C1 segment of cervical spinal cord (tissue), 14 donors: ENCODE measurements around the gene PCDHGC4.

Source experiments
- DNase-seq, 14 donors: peaks; one replicate each; lab custom pipeline; 2025; lab: John Stamatoyannopoulos, UW

PCDHGC4 gene

DNA sequence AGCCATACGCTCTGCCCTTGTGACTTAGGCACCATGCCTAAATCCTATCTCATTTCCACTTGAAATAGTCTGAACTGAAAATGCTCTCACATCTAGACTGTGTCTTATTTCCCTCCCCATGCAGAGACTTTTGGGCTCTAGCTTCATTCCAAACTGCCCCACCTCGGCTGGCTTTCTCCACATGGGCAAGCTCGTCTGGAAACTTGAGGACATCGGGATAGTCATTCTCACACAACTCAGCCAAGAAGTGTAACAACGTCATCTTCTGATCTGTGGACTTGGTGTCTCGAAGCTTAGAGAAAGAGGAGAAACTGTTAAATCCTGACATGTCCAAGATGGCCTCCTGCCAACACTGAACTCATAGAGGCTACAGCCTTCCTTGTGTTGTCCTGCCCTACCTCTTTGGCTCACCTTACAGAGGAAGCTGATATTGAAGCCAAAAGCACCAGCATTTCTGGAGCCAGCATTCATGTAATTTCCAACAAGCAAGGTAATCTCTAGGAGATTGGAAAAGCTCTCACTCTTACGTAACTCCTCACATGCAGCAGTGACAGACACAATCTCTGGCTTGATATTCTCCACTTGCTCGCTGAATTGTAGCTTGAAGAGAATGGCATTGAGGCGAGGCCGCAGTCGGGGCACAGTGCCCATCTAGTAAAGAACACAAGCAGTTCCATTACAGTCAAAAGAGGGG is 43.6 kb downstream of the PCDHGC4 start:
- DNase-seq, result peak in 1 of 14 donors; percentile 92

DNA sequence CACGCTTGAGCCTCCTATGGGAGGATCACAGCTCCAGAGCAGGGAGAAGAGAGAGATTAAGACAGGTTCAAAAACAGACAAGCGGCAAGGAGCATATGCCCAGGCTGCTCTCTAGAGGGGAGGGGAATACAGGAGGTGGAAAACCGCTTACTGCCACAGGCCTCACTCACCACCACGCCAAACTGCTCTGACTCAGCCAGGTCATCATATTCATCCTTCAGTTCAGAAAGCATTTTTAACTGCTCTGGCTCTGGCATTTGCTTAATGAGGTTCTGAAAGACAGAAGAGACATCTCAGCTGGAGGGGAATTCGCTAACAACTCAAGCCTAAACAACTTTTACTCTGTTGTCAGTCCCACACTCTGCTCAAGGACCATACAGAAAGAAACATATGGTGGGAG is 44.2 kb downstream of the PCDHGC4 start:
- no peak for DNase-seq

DNA sequence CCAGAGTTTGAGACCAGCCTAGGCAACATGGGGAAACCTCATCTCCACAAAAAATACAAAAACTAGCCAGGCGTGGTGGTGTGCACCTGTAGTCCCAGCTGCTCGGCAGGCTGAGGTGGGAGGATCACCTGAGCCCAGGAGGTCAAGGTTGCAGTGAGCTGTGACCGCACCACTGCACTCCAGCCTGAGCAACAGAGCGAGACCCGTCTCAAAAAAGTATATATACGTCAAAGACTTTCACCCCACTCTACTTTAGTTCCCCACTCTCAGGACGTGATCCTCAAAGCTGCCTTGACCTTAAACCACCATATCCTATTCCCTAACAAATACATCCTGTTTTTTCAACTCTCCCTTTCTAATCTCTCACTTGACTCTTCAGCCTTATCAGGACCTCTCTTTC is 45.0 kb downstream of the PCDHGC4 start:
- no peak for DNase-seq

DNA sequence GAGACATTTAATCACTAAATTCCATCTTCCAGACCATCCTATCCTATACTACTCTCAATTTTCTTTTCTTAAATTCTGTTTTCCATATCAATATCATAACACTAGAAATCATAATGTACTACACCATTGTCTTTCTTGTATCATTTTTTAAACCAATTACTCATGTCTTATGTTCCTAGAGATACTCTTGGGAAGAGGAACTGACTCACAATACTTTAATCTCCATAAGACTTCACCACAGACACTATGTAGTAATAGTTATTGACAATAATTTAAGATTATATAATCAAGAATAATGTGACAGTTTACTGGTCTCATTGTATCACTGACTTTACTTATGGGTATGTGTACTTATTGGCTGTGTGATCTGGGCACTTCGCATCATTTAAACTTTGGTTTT is 47.9 kb downstream of the PCDHGC4 start:
- DNase-seq, result no peak

DNA sequence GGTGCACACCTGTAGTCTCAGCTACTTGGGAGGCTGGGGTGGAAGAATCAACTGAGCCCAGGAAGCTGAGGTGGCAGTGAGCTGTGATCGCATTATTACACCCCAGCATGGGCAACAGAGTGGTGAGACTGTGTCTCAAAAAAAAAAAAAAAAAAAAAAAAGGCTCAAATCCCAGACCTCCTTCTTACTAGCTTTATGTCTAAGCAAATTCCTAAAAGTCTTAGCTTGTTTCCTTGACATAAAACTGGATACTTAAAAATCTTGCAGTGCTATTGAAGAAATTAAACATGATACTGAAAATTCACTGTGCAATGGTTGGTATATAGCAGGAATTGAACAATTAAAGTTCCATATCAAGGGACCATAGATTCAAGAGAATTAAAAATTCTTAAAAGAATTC is 49.1 kb downstream of the PCDHGC4 start:
- DNase-seq, result no peak

DNA sequence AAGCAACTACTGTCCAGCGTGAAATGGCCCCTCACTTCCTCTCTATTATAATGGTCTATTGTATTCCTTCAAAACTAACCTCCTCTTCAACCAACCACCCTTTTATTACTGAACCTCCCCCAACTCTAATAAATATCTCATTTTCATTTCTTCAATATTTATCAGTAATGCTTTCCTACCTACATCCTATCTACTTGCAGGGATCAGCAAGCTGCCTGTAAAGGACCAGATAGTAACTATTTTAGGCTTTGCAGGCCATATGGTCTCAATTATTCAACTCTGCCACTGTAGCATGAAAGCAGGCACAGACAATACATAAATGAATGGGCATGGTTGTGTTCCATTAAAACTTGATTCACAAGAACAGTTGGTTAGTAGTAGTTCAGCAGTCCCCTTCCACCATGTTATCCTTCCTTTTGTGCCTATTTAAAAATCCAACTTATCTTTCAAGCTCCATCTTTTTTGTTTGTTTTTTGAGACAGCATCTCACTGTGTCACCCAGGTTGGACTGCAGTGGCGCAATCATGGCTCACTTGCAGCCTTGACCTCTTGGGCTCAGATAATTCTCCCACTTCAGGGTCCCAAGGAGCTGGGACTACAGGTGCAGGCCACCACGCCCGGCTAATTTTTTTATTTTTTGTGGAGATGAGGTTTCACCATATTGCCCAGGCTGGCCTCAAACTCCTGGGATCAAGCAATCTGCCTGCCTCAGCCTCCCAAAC is 49.8 kb downstream of the PCDHGC4 start:
- no peak for DNase-seq
